BJ (cell line): ENCODE results near the gene OR7A17. TPM values are rescaled to one million over a fixed set of nuclear protein-coding genes. Genes with fewer than 3 reads are reported as not detected.

Source experiments
- CTCF ChIA-PET: fragments of 350-600 bp; formaldehyde crosslinking; extraction: SDS; loops from one replicate; lab custom pipeline; 2021; ENCODE audit warnings: antibody characterized with exemption, inconsistent platforms; lab: Yijun Ruan, JAX
- POLR2A ChIA-PET: fragments of 300-600 bp; sonication (Branson Sonifier 250); formaldehyde crosslinking; extraction: SDS; loops from one replicate; lab custom pipeline; 2021; ENCODE audit warnings: antibody characterized with exemption; lab: Charles Lee
- DNase-seq: peaks from one replicate; pipeline ENCODE4 v3.0.0-alpha.2; 2011; ENCODE audit warnings: low read depth
- H3K27me3 ChIP-seq: 2 replicates; pipeline ENCODE4 v1.6.0; 2011; ENCODE audit warnings: low read length; ENCODE audit not compliant: control insufficient read depth, insufficient read depth
- H3K36me3 ChIP-seq: 2 replicates; pipeline ENCODE4 v1.5.1; 2011; ENCODE audit warnings: low read length; ENCODE audit not compliant: control insufficient read depth, insufficient read depth
- H3K4me3 ChIP-seq: 2 replicates; pipeline ENCODE4 v1.5.1; 2011; ENCODE audit warnings: low read depth, mild to moderate bottlenecking, control low read depth, low read length
- CTCF ChIP-seq: IDR thresholded peaks from 2 replicates; pipeline ENCODE4 v1.5.1; 2011; ENCODE audit warnings: low read depth, mild to moderate bottlenecking, control low read depth, inconsistent platforms, low read length, moderate library complexity; ENCODE audit not compliant: insufficient read depth
- polyA plus RNA-seq: library from polyadenylated mRNA; depleted of rRNA; stranded (reverse); fragments of >200 nt; gene quantifications from 2 replicates; pipeline ENCODE4 v1.2.3, GENCODE V29; 2011; rRNA removed
- small RNA-seq: library from RNA; depleted of rRNA; stranded (forward); fragments of <200 nt; gene quantifications from one replicate; pipeline ENCODE3, GENCODE V24; 2012; ENCODE audit warnings: low replicate concordance, low read depth; ENCODE audit not compliant: insufficient read length

The OR7A17 gene
- polyA plus RNA-seq, 1 experiment, result not detected

GRCh38 chr19:14835011-14835410 is 50.9 kb downstream of the OR7A17 start, which contains the start of the genes OR7A5 and OR7C1:
Gene OR7A5 (minus strand): TSS chr19:14835185. CDS start chr19:14828241, 6,944 bp downstream.
Gene OR7C1 (minus strand): TSS chr19:14835185. CDS start chr19:14800136, 35,049 bp downstream.
- no peaks in the 10 kb centered on the region for H3K27me3 ChIP-seq
- no peak for DNase-seq
- no peak for TF ChIP-seq CTCF
- H3K4me3 ChIP-seq, result no peak within 1 kb of the TSS
- POLR2A ChIA-PET, result no interaction called here
- CTCF ChIA-PET, result no interaction called here
- H3K36me3 ChIP-seq, result no peaks in the 10 kb centered on the region

- Histone ChIP-seq H3K36me3 (no peaks in the 10 kb centered on the region), H3K27me3 (no peaks in the 10 kb centered on the region), H3K4me3 (no peak overlapping the region)
- no peak for DNase-seq
- TF ChIP-seq CTCF, result no peak
- ChIA-PET POLR2A (no interaction called here), CTCF (no interaction called here)
These were observed 55.2 kb downstream of the OR7A17 start for GRCh38 chr19:14830702-14831101.

Small RNA genes within 50 kb of the gene (small RNA-seq; reads per million reads assigned to genes)
- not detected for gene OR7A18P

Other genes with a start within 250 kb of the OR7A17 start
- gene ADGRE3, start 211.3 kb downstream of the OR7A17 start, polyA plus RNA-seq, result not detected in 2 replicates
- 12.2 and 16.4 TPM in 2 replicates for gene ZNF333, start 196.1 kb downstream of the OR7A17 start, polyA plus RNA-seq
- gene ADGRE2, start 107.6 kb downstream of the OR7A17 start, polyA plus RNA-seq, result 0.15 and 0.72 TPM in 2 replicates
- not detected in 2 replicates for gene OR7A5, start 50.9 kb downstream of the OR7A17 start, polyA plus RNA-seq
- gene OR7C1, start 50.9 kb downstream of the OR7A17 start, polyA plus RNA-seq, result not detected in 2 replicates
- gene OR7A10, start 37.2 kb downstream of the OR7A17 start, polyA plus RNA-seq, result not detected in 2 replicates
- gene OR7C2, start 55.4 kb upstream of the OR7A17 start, polyA plus RNA-seq, result not detected in 2 replicates
- gene SLC1A6, start 93.7 kb upstream of the OR7A17 start, polyA plus RNA-seq, result not detected in 2 replicates
- gene CASP14, start 163.3 kb upstream of the OR7A17 start, polyA plus RNA-seq, result not detected in 2 replicates
- gene OR1I1, start 196.1 kb upstream of the OR7A17 start, polyA plus RNA-seq, result not detected in 2 replicates
- gene SYDE1, start 221.3 kb upstream of the OR7A17 start, polyA plus RNA-seq, result 45.4 and 73.5 TPM in 2 replicates